Activated effector memory CD4-positive, alpha-beta T cell treated with anti-CD3 and anti-CD28 coated beads, Interleukin-2, amount 50 U/mL, for 16 hours (primary cell): ENCODE measurements around the gene APOL5.

ENCODE experiments used
- DNase-seq: peaks from one replicate; pipeline ENCODE4 v3.0.0-alpha.2; 2020

The APOL5 gene

GRCh38 chr22:35743326-35743860 is 25.7 kb downstream of the APOL5 start:
- no peak for DNase-seq

DNA sequence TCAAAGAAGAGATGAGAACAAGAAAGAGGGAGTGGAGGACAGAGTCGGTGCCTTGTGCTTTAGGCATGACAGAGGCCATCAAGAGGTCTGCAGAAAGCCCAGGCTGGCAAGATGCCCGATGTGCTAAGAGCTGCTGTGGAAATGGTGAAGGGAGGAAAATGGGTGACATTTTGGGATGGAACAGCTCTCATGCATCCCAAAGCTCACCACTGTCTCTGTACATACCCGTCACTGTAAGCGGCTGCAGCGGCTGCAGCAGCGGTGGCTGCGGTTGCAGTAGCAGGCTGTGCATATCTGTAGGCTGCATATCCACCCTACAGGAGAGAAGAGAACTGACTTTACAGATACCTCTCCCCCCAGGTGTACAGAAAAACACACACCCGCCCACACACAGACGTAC is 28.6 kb downstream of the APOL5 start:
- DNase-seq = no peak

DNA sequence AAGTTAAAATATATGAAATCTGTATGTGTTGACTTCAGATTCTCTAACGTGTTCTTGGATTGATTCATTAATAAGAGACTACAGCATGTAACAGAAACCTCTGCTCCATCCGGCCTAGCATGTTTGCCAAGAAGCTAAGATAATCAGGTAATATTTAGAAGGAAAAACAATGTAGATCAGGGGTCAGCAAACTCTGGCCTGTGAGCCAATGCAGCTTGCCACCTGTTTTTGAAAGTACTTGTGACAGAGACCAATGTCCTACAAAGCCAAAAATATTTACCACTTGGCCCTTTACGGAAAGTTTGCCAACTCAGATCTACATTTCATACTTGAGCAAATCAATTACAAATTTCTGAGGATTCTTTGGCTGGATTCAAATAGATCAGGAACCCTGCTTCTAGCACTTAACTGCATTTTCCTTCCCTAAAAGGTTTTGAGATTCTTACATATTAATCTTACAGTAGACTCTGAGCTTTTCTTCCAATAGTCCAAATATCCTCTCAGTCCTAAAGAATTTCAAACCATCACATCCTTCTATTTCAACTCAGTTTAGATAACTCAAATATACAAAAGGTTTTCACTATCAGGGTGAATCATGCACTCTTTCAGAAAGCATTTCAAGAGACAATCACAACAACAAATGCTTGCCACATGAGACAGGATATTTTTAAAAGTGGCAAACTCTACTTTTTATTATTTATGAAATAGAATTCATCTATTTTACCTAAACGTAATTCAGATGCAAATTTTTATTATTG is 29.5 kb downstream of the APOL5 start:
- DNase-seq = no peak

DNA sequence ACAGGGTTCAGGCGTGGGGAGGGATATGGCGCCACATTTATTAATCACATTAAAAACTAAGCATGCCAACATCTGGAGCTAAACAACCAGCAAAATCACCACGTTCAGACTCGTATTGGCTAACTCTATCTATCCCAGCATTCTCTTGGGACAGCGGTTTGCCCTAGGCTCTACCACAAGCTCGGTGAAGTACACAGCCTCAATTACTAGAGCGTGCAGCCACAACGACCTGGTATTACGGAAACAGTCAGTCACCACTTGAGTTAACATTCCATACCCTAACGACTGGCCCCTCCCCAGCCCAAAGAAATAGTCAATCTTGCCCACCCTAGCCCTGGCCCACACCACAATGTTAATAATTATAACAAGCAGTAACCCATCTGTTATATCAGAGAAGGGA is 32.1 kb downstream of the APOL5 start:
- DNase-seq = no peak

GRCh38 chr22:35752006-35752862 is 34.6 kb downstream of the APOL5 start:
- no peak for DNase-seq

- DNase-seq = no peak
Measured at GRCh38 chr22:35752863-35753189, 35.2 kb downstream of the APOL5 start.

DNA sequence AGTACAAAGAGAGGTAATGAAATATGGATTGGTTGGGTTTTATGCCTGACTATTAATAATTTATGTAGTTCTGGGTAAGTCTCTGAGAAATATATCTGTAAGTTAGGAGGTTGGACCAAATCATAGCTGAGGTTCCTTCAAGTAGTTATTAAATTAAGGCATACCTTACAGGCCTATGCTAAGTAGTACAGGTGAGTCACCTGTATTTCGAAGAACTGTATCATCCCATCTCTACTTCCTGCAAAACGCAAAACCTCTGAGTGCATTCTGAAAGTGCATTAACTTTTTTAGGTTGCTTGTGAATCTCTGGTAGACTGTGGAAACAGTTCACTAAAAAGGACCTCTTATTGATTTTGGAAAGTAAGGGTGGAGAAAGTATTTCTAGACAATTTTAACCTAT is 37.1 kb downstream of the APOL5 start:
- DNase-seq = no peak

DNA sequence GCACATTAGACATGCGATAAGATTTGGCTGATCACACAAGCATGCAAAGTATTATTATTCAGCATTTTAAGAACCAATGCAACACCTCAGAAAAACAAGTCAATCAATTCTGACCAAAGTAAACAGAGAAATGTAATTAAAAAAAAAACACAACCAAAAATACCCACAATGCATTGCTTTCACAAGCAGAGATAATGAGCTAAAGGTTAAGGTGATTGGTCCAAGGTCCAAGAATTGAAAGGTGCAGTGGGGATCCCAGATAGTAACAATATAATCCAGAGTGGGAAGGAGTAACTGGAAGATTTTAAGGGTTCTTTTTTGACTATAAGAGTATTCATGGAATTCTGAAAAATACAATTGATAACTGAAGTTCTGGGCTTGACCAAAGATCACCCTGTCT is 39.0 kb downstream of the APOL5 start:
- no peak for DNase-seq

GRCh38 chr22:35758394-35758793 is 40.7 kb downstream of the APOL5 start:
- DNase-seq = no peak

GRCh38 chr22:35761037-35761436 is 43.4 kb downstream of the APOL5 start:
- DNase-seq = no peak

DNA sequence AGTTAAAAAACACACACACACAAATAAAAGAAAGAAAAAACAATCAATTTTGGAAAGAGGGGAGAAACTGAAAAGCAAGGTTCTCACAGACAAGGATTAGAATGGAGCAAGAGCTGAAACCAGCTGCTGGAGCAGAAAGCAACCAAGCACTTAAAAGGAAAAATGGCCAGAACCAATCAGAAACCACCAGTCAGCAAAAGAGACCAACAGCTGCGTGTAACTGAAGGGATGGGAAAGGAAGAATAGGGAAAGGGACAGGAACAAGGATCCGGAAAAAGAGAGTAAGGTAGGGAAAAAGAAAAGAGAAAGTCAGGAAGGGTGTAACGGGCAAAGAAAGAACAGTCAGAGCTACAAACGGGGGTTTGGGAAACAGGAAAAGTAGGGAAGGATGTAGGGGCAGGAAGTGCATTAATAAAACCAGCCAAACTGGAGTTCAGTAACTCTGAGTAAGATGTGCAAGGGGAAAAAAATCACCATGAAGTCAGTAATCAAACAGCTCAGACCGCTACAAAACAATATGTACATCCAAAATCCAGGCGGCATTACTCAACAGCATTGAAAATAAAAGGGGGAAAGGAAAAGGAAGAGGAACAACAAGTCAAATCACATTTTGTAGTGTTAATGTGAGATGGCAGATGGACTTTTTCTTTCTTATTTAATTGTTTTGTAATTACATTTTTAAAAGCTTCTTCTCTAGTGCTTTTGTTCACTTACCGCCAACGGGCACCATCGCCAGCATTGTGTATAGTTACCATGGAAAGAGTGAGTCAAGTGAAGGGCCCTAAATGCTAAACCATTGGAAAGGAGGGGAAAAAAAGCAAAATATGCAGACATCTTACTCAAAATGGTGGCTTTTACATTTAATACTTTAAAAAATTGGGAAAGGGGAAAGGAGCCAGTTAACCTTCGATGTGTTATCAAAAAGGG is 49.2 kb downstream of the APOL5 start:
- no peak for DNase-seq

- no peak for DNase-seq
Measured at GRCh38 chr22:35769974-35770373, 52.3 kb downstream of the APOL5 start.

- DNase-seq = no peak
Measured at GRCh38 chr22:35775339-35775738, 57.7 kb downstream of the APOL5 start.

DNA sequence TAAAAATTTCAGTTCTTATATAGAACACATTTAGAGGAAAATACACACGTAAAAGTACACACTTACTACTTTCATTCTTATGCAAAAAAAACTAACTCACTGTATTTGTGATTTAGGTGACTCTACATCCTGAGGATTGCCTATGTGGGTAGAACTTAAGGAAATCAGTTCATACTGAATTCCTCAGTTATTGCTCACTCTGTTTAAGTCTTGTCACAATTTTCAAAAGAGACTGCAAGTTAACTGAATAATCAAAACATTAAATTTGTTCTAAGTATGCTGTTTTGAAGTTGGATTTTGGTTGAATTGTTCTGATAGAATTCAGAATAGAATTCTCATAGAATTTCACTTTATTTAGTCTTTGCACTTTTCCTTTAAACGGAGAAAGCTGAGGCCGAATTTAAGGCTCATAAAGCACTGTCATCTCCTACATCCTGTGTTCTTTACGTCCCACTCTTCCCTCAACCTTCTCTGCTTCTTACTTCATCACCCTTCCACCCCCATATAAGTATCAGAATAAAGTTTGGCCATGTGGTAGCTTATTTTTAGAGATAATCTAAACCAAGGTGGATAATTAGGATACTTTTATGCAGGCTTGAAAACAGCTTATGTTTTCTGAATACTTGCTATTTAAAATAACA is 59.8 kb downstream of the APOL5 start:
- DNase-seq = no peak
